ENCODE results near the gene RPS19BP1. TPM values are rescaled to one million over a fixed set of nuclear protein-coding genes. Genes with fewer than 3 reads are reported as not detected.
A peak's percentile ranks its signal among the peaks of the same experiment; 100 is the strongest.

Gene RPS19BP1
- total and polyA plus RNA-seq, 2 of the 8 experiments (the other 6 are each of a cell fraction or from before 2014, with no cell fraction given), result 77.9 to 97.9 TPM

GRCh38 chr22:39580795-39581194 is 48.2 kb upstream of the RPS19BP1 start:
- no peak overlapping the region for H3K4me2 ChIP-seq (ENCODE audit: insufficient read depth in 1 of 2, low read depth in 2 of 2, low read length in 2 of 2)
- no peak overlapping the region for H3K18ac ChIP-seq (ENCODE audit: extremely low read depth, low read length)
- DNase-seq (ENCODE audit: low read depth in 1 of 2, low spot score in 2 of 2) (no peak), FAIRE-seq (no peak)
- no peak overlapping the region for H2AFZ ChIP-seq (ENCODE audit: low read length)
- H2BK12ac ChIP-seq (ENCODE audit: low read depth, low read length), result peak overlapping the region; percentile 27; the same call in 1 of the 2 replicates
- ChIA-PET POLR2A (ENCODE audit: partially characterized antibody) (no interaction called here), CTCF (ENCODE audit: partially characterized antibody) (interaction anchor here (2.5 kb wide), 1 partner anchor 21 kb away, joined by 10 read pairs; no protein-coding TSS in a partner anchor)
- no peak overlapping the region for H3K4ac ChIP-seq (replicated peaks; ENCODE audit: insufficient read length, low read depth, low read length)
- no peak overlapping the region for H2BK15ac ChIP-seq (ENCODE audit: low read length)
- no peaks in the 10 kb centered on the region for H3K36me3 ChIP-seq (ENCODE audit: control insufficient read depth in 2 of 4, insufficient read depth in 4 of 4, low read length in 3 of 4)
- no peak overlapping the region for H2BK5ac ChIP-seq (ENCODE audit: low read depth, low read length)
- no peak overlapping the region for H4K91ac ChIP-seq (replicated peaks; ENCODE audit: insufficient read length, low read length)
- no peaks in the 10 kb centered on the region for H3K79me1 ChIP-seq (ENCODE audit: low read depth, low read length)
- no peak overlapping the region for H4K8ac ChIP-seq (ENCODE audit: extremely low read depth, insufficient read depth, low read length)
- H3K23ac ChIP-seq (ENCODE audit: insufficient read length), result no peak overlapping the region
- H4K20me1 ChIP-seq (replicated peaks in 1 of 2; ENCODE audit: control insufficient read depth in 1 of 2, insufficient read depth in 2 of 2, low read length in 2 of 2), result peaks cover 0 to 4% of the 10 kb centered on the region in 2 experiments
- H3K9ac ChIP-seq (replicated peaks in 1 of 4; ENCODE audit: extremely low read depth in 1 of 4, low read depth in 3 of 4, low read length in 3 of 4), result no peak overlapping the region
- H2AK5ac ChIP-seq (ENCODE audit: low read depth, low read length), result peak overlapping the region; percentile 39; the same call in 1 of the 2 replicates
- no peak overlapping the region for H3K56ac ChIP-seq (replicated peaks; ENCODE audit: insufficient read length, low read depth, low read length)
- peaks cover 0 to 6% (median 2%) of the 10 kb centered on the region in 4 experiments; a peak in 2 of 7 replicates for H3K4me1 ChIP-seq (replicated peaks in 1 of 4; ENCODE audit: control insufficient read depth in 3 of 4, insufficient read depth in 4 of 4, low read length in 3 of 4)
- peaks cover 0 to 2% (median 0%) of the 10 kb centered on the region in 4 experiments; a peak in 1 of 7 replicates for H3K27me3 ChIP-seq (replicated peaks in 1 of 4; ENCODE audit: control insufficient read depth in 3 of 4, extremely low read depth in 1 of 4, insufficient read depth in 3 of 4, low read length in 3 of 4)
- H2BK120ac ChIP-seq (replicated peaks; ENCODE audit: low read depth, low read length), result no peak overlapping the region
- WGBS, 2 experiments (ENCODE audit: extremely low coverage in 1 of 2, insufficient coverage in 1 of 2, insufficient read length in 1 of 2, insufficient replicate concordance in 2 of 2, low coverage in 1 of 2, low lambda C conversion rate in 2 of 2, missing lambda C conversion rate in 1 of 2), result 89% methylated on average over 6 of the region's 6 CpGs; no CpG with 5 or more reads in 1 of the 2 experiments
- no peak overlapping the region for H3K4me3 ChIP-seq (ENCODE audit: extremely low read depth in 1 of 4, insufficient read depth in 2 of 4, low read depth in 3 of 4, low read length in 4 of 4)
- no peak overlapping the region for H4K5ac ChIP-seq (ENCODE audit: insufficient read length, low read depth, low read length)
- no peaks in the 10 kb centered on the region for H3K79me2 ChIP-seq (ENCODE audit: control insufficient read depth in 1 of 2, insufficient read depth in 2 of 2, low read length in 2 of 2)
- H3K23me2 ChIP-seq (ENCODE audit: low read depth, low read length), result peaks cover 10% of the 10 kb centered on the region; the same call in 1 of the 2 replicates
- no peak overlapping the region for H2BK20ac ChIP-seq (ENCODE audit: low read length)
- no peaks in the 10 kb centered on the region for H3K9me3 ChIP-seq (ENCODE audit: insufficient read depth in 2 of 2, low read depth in 1 of 2, low read length in 1 of 2)
- no peak overlapping the region for H3K14ac ChIP-seq (ENCODE audit: insufficient read length)
- no peak overlapping the region for H3K27ac ChIP-seq (ENCODE audit: low read depth, low read length)
- no peak for TF ChIP-seq SUZ12 (IDR thresholded peaks at IDR 0.05; ENCODE audit: low read length)
- no peak for TF ChIP-seq POLR2AphosphoS5 (IDR thresholded peaks at IDR 0.05; ENCODE audit: low read depth, low read length)
- no peak for TF ChIP-seq CTCF (IDR thresholded peaks at IDR 0.05; ENCODE audit: control extremely low read depth in 1 of 3, insufficient read depth in 1 of 3, low read depth in 1 of 3, low read length in 3 of 3)
- TF ChIP-seq TAF1 (IDR thresholded peaks at IDR 0.05; ENCODE audit: low read depth, low read length), result no peak
- no peak for TF ChIP-seq ZNF274 (IDR thresholded peaks at IDR 0.05; ENCODE audit: borderline replicate concordance, extremely low read depth, low read length)
- TF ChIP-seq HDAC2 (IDR thresholded peaks at IDR 0.05; ENCODE audit: borderline replicate concordance in 1 of 2, low read depth in 2 of 2, low read length in 2 of 2), result no peak
- TF ChIP-seq MAX (IDR thresholded peaks at IDR 0.05), result no peak
- no peak for TF ChIP-seq GTF2F1 (IDR thresholded peaks at IDR 0.05; ENCODE audit: borderline replicate concordance, low read depth, low read length)
- no peak for TF ChIP-seq RFX5 (IDR thresholded peaks at IDR 0.05; ENCODE audit: borderline replicate concordance, low read depth, low read length)
- TF ChIP-seq PHF8 (conservative IDR thresholded peaks at IDR 0.05; ENCODE audit: low read depth, low read length), result no peak
- no peak for TF ChIP-seq YY1 (IDR thresholded peaks at IDR 0.05; ENCODE audit: low read depth, low read length)
